ENCODE data around the gene HIGD2B.

The HIGD2B gene

GRCh38 chr15:72706266-72706665 is 20.3 kb upstream of the HIGD2B start:
- POLR2A ChIA-PET, result no interaction called here
- CTCF ChIA-PET, result interaction anchor here (1.0 to 5.2 kb wide), 3 partner anchors 9 to 21 kb away, joined by 4 to 44 read pairs (median 4); no protein-coding TSS in a partner anchor
- DNase-seq (ENCODE audit: extremely low spot score), result no peak
- no peak for TF ChIP-seq CTCF (IDR thresholded peaks at IDR 0.05; ENCODE audit: control extremely low read depth, extremely low read depth, low read depth, missing control alignments)

- TF ChIP-seq CTCF (IDR thresholded peaks at IDR 0.05; ENCODE audit: control extremely low read depth, extremely low read depth, low read depth, missing control alignments), result no peak
- no peak for DNase-seq (ENCODE audit: extremely low spot score)
- POLR2A ChIA-PET, result no interaction called here
- CTCF ChIA-PET, result no interaction called here
Observed at GRCh38 chr15:72700076-72700475, 14.1 kb upstream of the HIGD2B start.

- ChIA-PET POLR2A (no interaction called here), CTCF (no interaction called here)
- DNase-seq (ENCODE audit: extremely low spot score), result no peak
- TF ChIP-seq CTCF (IDR thresholded peaks at IDR 0.05; ENCODE audit: control extremely low read depth, extremely low read depth, low read depth, missing control alignments), result no peak
Observed at GRCh38 chr15:72698938-72699337, 13.0 kb upstream of the HIGD2B start.

- no peak for TF ChIP-seq CTCF (IDR thresholded peaks at IDR 0.05; ENCODE audit: control extremely low read depth, extremely low read depth, low read depth, missing control alignments)
- ChIA-PET CTCF (no interaction called here), POLR2A (no interaction called here)
- no peak for DNase-seq (ENCODE audit: extremely low spot score)
Observed at GRCh38 chr15:72690938-72691337, 5.0 kb upstream of the HIGD2B start.

- no peak for TF ChIP-seq CTCF (IDR thresholded peaks at IDR 0.05; ENCODE audit: control extremely low read depth, extremely low read depth, low read depth, missing control alignments)
- ChIA-PET POLR2A (no interaction called here), CTCF (interaction anchor here (1.6 kb wide), 1 partner anchor 33 kb away, joined by 3 read pairs; no protein-coding TSS in a partner anchor)
- no peak for DNase-seq (ENCODE audit: extremely low spot score)
Observed at GRCh38 chr15:72688697-72689096, 2.7 kb upstream of the HIGD2B start.

- DNase-seq (ENCODE audit: extremely low spot score), result no peak
- ChIA-PET POLR2A (interaction anchor here (0.5 kb wide), 1 partner anchor 371 kb away, joined by 8 read pairs; no protein-coding TSS in a partner anchor), CTCF (interaction anchor here (0.8 to 8.0 kb wide), 4 partner anchors 9 to 28 kb away, joined by 3 to 53 read pairs (median 4); no protein-coding TSS in a partner anchor)
- no peak for TF ChIP-seq CTCF (IDR thresholded peaks at IDR 0.05; ENCODE audit: control extremely low read depth, extremely low read depth, low read depth, missing control alignments)
Observed at GRCh38 chr15:72685301-72685924, 569 bp downstream of the HIGD2B start.

All from GM10248 (cell line).